Heart right ventricle (tissue), 16 donors: ENCODE data around the gene C12orf42. TPM values are rescaled to one million over a fixed set of nuclear protein-coding genes. Genes with fewer than 3 reads are reported as not detected.

ENCODE experiments used
- ATAC-seq, 8 donors: fragments of 200-7000 bp; cut with Tn5 transposase; one replicate each; pipeline ENCODE4 v1.9.1; 2020; ENCODE audit warnings: mild to moderate bottlenecking in 8 of 8, moderate library complexity in 8 of 8, moderate number of reproducible peaks in 1 of 8
- DNase-seq, 2 donors: peaks; one replicate each; pipeline ENCODE4 v3.0.0-alpha.2; 2020
- H3K27ac ChIP-seq, 10 donors: fragments of 200-600 bp; sonication (generic) in 2 of 10; one replicate each; pipeline versions ENCODE4 v1.5.0 to v1.8.0; 2020 to 2022; ENCODE audit warnings: mild to moderate bottlenecking in 3 of 10
- H3K27me3 ChIP-seq, 7 donors: fragments of 200-600 bp; one replicate each; pipeline ENCODE4 v1.8.0; 2021 to 2022; ENCODE audit warnings: mild to moderate bottlenecking in 2 of 7
- H3K36me3 ChIP-seq, 9 donors: fragments of 200-600 bp; sonication (generic) in 1 of 9; one replicate each; pipeline versions ENCODE4 v1.5.0 to v1.8.0; 2020 to 2022; ENCODE audit warnings: mild to moderate bottlenecking in 2 of 9
- H3K4me1 ChIP-seq, 9 donors: fragments of 200-600 bp; sonication (generic) in 1 of 9; one replicate each; pipeline versions ENCODE4 v1.5.0 to v1.8.0; 2020 to 2022; ENCODE audit warnings: mild to moderate bottlenecking in 4 of 9
- H3K4me3 ChIP-seq, 10 donors: fragments of 200-600 bp; sonication (generic) in 2 of 10; one replicate each; pipeline versions ENCODE4 v1.5.0 to v1.8.0; 2020 to 2022; ENCODE audit warnings: mild to moderate bottlenecking in 7 of 10, moderate library complexity in 2 of 10
- H3K9me3 ChIP-seq, 11 donors: fragments of 200-600 bp in 10 of 11; sonication (generic) in 2 of 11; one replicate each; pipeline versions ENCODE4 v1.5.0 to v1.8.0; 2013 to 2022; ENCODE audit warnings: mild to moderate bottlenecking in 2 of 11, control low read depth in 1 of 11, moderate library complexity in 1 of 11
- CTCF ChIP-seq, 9 donors: fragments of 200-600 bp; sonication (generic) in 2 of 9; IDR thresholded peaks; one replicate each; pipeline versions ENCODE4 v1.5.0 to v1.8.0; 2021 to 2022; ENCODE audit warnings: antibody characterized with exemption in 9 of 9, mild to moderate bottlenecking in 5 of 9, moderate library complexity in 1 of 9
- WGBS, 2 donors: extraction: QIAGEN DNeasy Blood & Tissue Kit; methylation state at CpG; one replicate each; pipeline ENCODE4 v1.1.7; 2013; ENCODE audit warnings: inconsistent platforms in 1 of 2; 5-methylcytosine and 5-hydroxymethylcytosine counted together
- intact Hi-C, 10 donors: fragments of 100-400 bp; cut with DNase I; formaldehyde crosslinking; loops; one replicate each; pipeline versions ENCODE4 v1.11.1 to v1.14.2; 2022
- polyA plus RNA-seq, 2 donors: library from polyadenylated mRNA; stranded (reverse); fragments of 200-250 nt; gene quantifications; one replicate each; pipeline ENCODE4 v1.2.3, GENCODE V29; 2013
- total RNA-seq, 10 donors: library from RNA; stranded (reverse); fragmentation: NEBNext Ultra II Directional in 3 of 10; extraction: Animal tissue kit (Norgen Biotek cat#: 25700) in 3 of 10; gene quantifications; one replicate each; pipeline versions ENCODE4 v1.2.1 to v1.2.4, GENCODE V29; 2021 to 2023
- donor health status: Arrhythmogenic right ventricular cardiomyopathy.
- donor health status: ischemic (EF 13 %, LVEDD 7.1; RV severe dilation, severe dysfunction).
- donor health status: healthy with polysubstance abuse.
- donor health status: DM: no; HTN: yes; CAD: no.
- donor health status: DM: no; HTN: no; CAD: no.
- donor health status: ischemic (EF 25% LVEDD 6.9; RV normal size, moderate dysfunction).
- donor health status: ischemic (EF 25% LVEDD 5.7; RV mildly dilated, moderate dysfunction).
- donor health status: healthy.
- donor health status: DM: yes; HTN: yes; CAD: no.
- donor health status: Ischemic cardiomyopathy.
- donor health status: ischemic (EF 35%, LVEDD 5.7; RV mildly dilated, moderate dysfunction).
- donor health status: nonischemic (EF 11% LVEDD 7.7; RV severe dilation, severe dysfunction).
- donor health status: DM: yes; HTN: yes; CAD: no.
- donor health status: PGD.
- donor health status: ischemic (EF 29% LVEDD 5.4; RV normal size, mild dysfunction).
- donor health status: nonischemic (EF 23%, LVEDD 6.1; RV moderate dilation, normal function).

Gene C12orf42
- total and polyA plus RNA-seq, 12 donors = 0.21 TPM; not detected in 11

- H3K27me3 ChIP-seq = no peaks in the 10 kb centered on the region
- intact Hi-C loops = no loop called here
- no peak overlapping the region for H3K4me3 ChIP-seq
- no peak overlapping the region for H3K27ac ChIP-seq
- peaks cover 0 to 3% (median 0%) of the 10 kb centered on the region in 11 donors for H3K9me3 ChIP-seq
- no peaks in the 10 kb centered on the region for H3K4me1 ChIP-seq
- ATAC-seq = no peak
- 85 to 91% methylated on average over 4 of the region's 4 CpGs for whole genome bisulfite sequencing, 2 donors
- no peak for DNase-seq
- no peak for TF ChIP-seq CTCF (IDR thresholded peaks at IDR 0.05)
- no peaks in the 10 kb centered on the region for H3K36me3 ChIP-seq
These were observed 164.1 kb downstream of the C12orf42 start for GRCh38 chr12:103331643-103332042.

- no peak for TF ChIP-seq CTCF (IDR thresholded peaks at IDR 0.05)
- DNase-seq = no peak
- Histone ChIP-seq H3K36me3 (no peaks in the 10 kb centered on the region), H3K4me3 (no peak overlapping the region), H3K27ac (no peak overlapping the region), H3K27me3 (no peaks in the 10 kb centered on the region), H3K4me1 (no peaks in the 10 kb centered on the region), H3K9me3 (peaks cover 0 to 3% (median 0%) of the 10 kb centered on the region in 11 donors)
- ATAC-seq = no peak
- intact Hi-C loops = no loop called here
- WGBS, 2 donors = 76 to 90% methylated on average over 1 of the region's 1 CpG
These were observed 165.1 kb downstream of the C12orf42 start for GRCh38 chr12:103330672-103331071.

- ATAC-seq = no peak
- Histone ChIP-seq H3K36me3 (no peaks in the 10 kb centered on the region), H3K27me3 (no peaks in the 10 kb centered on the region), H3K27ac (no peak overlapping the region), H3K9me3 (peaks cover 0 to 7% (median 0%) of the 10 kb centered on the region in 11 donors), H3K4me1 (no peaks in the 10 kb centered on the region), H3K4me3 (no peak overlapping the region)
- intact Hi-C loops = no loop called here
- no peak for TF ChIP-seq CTCF (IDR thresholded peaks at IDR 0.05)
- no peak for DNase-seq
These were observed 168.1 kb downstream of the C12orf42 start for GRCh38 chr12:103327676-103328075.

GRCh38 chr12:103326190-103326589 is 169.6 kb downstream of the C12orf42 start:
- intact Hi-C loops = no loop called here
- Histone ChIP-seq H3K36me3 (no peaks in the 10 kb centered on the region), H3K4me1 (no peaks in the 10 kb centered on the region), H3K27ac (no peak overlapping the region), H3K27me3 (no peaks in the 10 kb centered on the region), H3K9me3 (peaks cover 0 to 4% (median 0%) of the 10 kb centered on the region in 11 donors), H3K4me3 (no peak overlapping the region)
- DNase-seq = no peak
- TF ChIP-seq CTCF (IDR thresholded peaks at IDR 0.05) = peak in 1 of 9 donors; percentile 16
- ATAC-seq = no peak
- 73 to 83% methylated on average over 3 of the region's 3 CpGs for WGBS, 2 donors
